Activated naive CD4-positive, alpha-beta T cell treated with anti-CD3 and anti-CD28 coated beads, Interleukin-2, amount 50 U/mL, for 24 hours (primary cell): Measurements from ENCODE around the gene ABCA1.
"Not testable (repeated sequence)": the region's sequence is repeated elsewhere in the genome, so short reads cannot be mapped to it uniquely, and the experiment has no call there.

Experiments used
- H3K27ac Mint-ChIP-seq: one replicate; pipeline ENCODE4 v1.8.0; 2021; ENCODE audit warnings: mild to moderate bottlenecking, mixed read lengths
- H3K27me3 Mint-ChIP-seq: one replicate; pipeline ENCODE4 v1.8.0; 2021; ENCODE audit warnings: mixed read lengths
- H3K36me3 Mint-ChIP-seq: one replicate; pipeline ENCODE4 v1.8.0; 2021; ENCODE audit warnings: mixed read lengths
- H3K4me1 Mint-ChIP-seq: one replicate; pipeline ENCODE4 v1.8.0; 2021; ENCODE audit warnings: mixed read lengths
- H3K4me3 Mint-ChIP-seq: one replicate; pipeline ENCODE4 v1.8.0; 2021; ENCODE audit warnings: mild to moderate bottlenecking, mixed read lengths
- H3K9me3 Mint-ChIP-seq: one replicate; pipeline ENCODE4 v1.8.0; 2021; ENCODE audit warnings: mixed read lengths

The ABCA1 gene

GRCh38 chr9:104960662-104961061, 32.7 kb upstream of the ABCA1 start:
- Mint-ChIP-seq H3K4me1 (peaks cover 34% of the 10 kb centered on the region), H3K9me3 (no peaks in the 10 kb centered on the region), H3K27me3 (no peaks in the 10 kb centered on the region), H3K4me3 (no peak overlapping the region), H3K36me3 (no peaks in the 10 kb centered on the region), H3K27ac (no peak overlapping the region)

- Mint-ChIP-seq H3K9me3 (no peaks in the 10 kb centered on the region), H3K27me3 (no peaks in the 10 kb centered on the region), H3K4me3 (no peak overlapping the region), H3K27ac (no peak overlapping the region), H3K36me3 (no peaks in the 10 kb centered on the region), H3K4me1 (peaks cover 34% of the 10 kb centered on the region)
These were observed 30.8 kb upstream of the ABCA1 start for GRCh38 chr9:104958751-104959150.

- not testable (repeated sequence) for H3K27me3 Mint-ChIP-seq, H3K36me3 Mint-ChIP-seq
These were observed 30.1 kb upstream of the ABCA1 start for GRCh38 chr9:104958006-104958405.

GRCh38 chr9:104951487-104951886, 23.5 kb upstream of the ABCA1 start:
- no peaks in the 10 kb centered on the region for H3K9me3 Mint-ChIP-seq
- H3K36me3 Mint-ChIP-seq: no peaks in the 10 kb centered on the region
- no peaks in the 10 kb centered on the region for H3K4me1 Mint-ChIP-seq
- no peak overlapping the region for H3K4me3 Mint-ChIP-seq
- H3K27ac Mint-ChIP-seq: no peak overlapping the region
- H3K27me3 Mint-ChIP-seq: no peaks in the 10 kb centered on the region

More at GRCh38 chr9:104958006-104958405, 30.1 kb upstream of the ABCA1 start:
- H3K9me3 Mint-ChIP-seq, H3K4me3 Mint-ChIP-seq, H3K27ac Mint-ChIP-seq: not testable (repeated sequence)
- peaks cover 34% of the 10 kb centered on the region for H3K4me1 Mint-ChIP-seq

GRCh38 chr9:104950838-104951237, 22.9 kb upstream of the ABCA1 start:
- Mint-ChIP-seq H3K4me1 (no peaks in the 10 kb centered on the region), H3K4me3 (no peak overlapping the region), H3K36me3 (no peaks in the 10 kb centered on the region), H3K9me3 (no peaks in the 10 kb centered on the region), H3K27me3 (no peaks in the 10 kb centered on the region), H3K27ac (no peak overlapping the region)

- no peaks in the 10 kb centered on the region for H3K27me3 Mint-ChIP-seq
- H3K9me3 Mint-ChIP-seq: no peaks in the 10 kb centered on the region
- H3K36me3 Mint-ChIP-seq: no peaks in the 10 kb centered on the region
- no peaks in the 10 kb centered on the region for H3K4me1 Mint-ChIP-seq
- H3K4me3 Mint-ChIP-seq: no peak overlapping the region
- no peak overlapping the region for H3K27ac Mint-ChIP-seq
These were observed 20.3 kb upstream of the ABCA1 start for GRCh38 chr9:104948277-104948676.

- H3K4me1 Mint-ChIP-seq: no peaks in the 10 kb centered on the region
- no peaks in the 10 kb centered on the region for H3K36me3 Mint-ChIP-seq
- no peak overlapping the region for H3K27ac Mint-ChIP-seq
- H3K9me3 Mint-ChIP-seq: no peaks in the 10 kb centered on the region
- H3K4me3 Mint-ChIP-seq: no peak overlapping the region
- no peaks in the 10 kb centered on the region for H3K27me3 Mint-ChIP-seq
These were observed 16.9 kb upstream of the ABCA1 start for GRCh38 chr9:104944871-104945270.

GRCh38 chr9:104944356-104944755, 16.4 kb upstream of the ABCA1 start:
- Mint-ChIP-seq H3K4me3 (no peak overlapping the region), H3K27me3 (no peaks in the 10 kb centered on the region), H3K27ac (no peak overlapping the region), H3K4me1 (no peaks in the 10 kb centered on the region), H3K36me3 (no peaks in the 10 kb centered on the region), H3K9me3 (no peaks in the 10 kb centered on the region)

- H3K4me1 Mint-ChIP-seq: no peaks in the 10 kb centered on the region
- H3K27me3 Mint-ChIP-seq: no peaks in the 10 kb centered on the region
- no peaks in the 10 kb centered on the region for H3K9me3 Mint-ChIP-seq
- H3K36me3 Mint-ChIP-seq: no peaks in the 10 kb centered on the region
- H3K4me3 Mint-ChIP-seq: no peak overlapping the region
- H3K27ac Mint-ChIP-seq: peak overlapping the region; percentile 20
These were observed 13.6 kb upstream of the ABCA1 start for GRCh38 chr9:104941597-104941996.

GRCh38 chr9:104936291-104936690, 8.3 kb upstream of the ABCA1 start:
- Mint-ChIP-seq H3K27me3 (no peaks in the 10 kb centered on the region), H3K9me3 (no peaks in the 10 kb centered on the region)

GRCh38 chr9:104935501-104935810, 7.5 kb upstream of the ABCA1 start:
- not testable (repeated sequence) for H3K4me3 Mint-ChIP-seq, H3K27me3 Mint-ChIP-seq, H3K36me3 Mint-ChIP-seq, H3K9me3 Mint-ChIP-seq, H3K27ac Mint-ChIP-seq, H3K4me1 Mint-ChIP-seq

More at GRCh38 chr9:104936291-104936690, 8.3 kb upstream of the ABCA1 start:
- Mint-ChIP-seq H3K27ac (no peak overlapping the region), H3K4me3 (no peak overlapping the region), H3K4me1 (peaks cover 5% of the 10 kb centered on the region), H3K36me3 (no peaks in the 10 kb centered on the region)

GRCh38 chr9:104934691-104935500, 6.9 kb upstream of the ABCA1 start:
- Mint-ChIP-seq H3K4me3 (no peak overlapping the region), H3K36me3 (no peaks in the 10 kb centered on the region), H3K27ac (no peak overlapping the region), H3K27me3 (no peaks in the 10 kb centered on the region), H3K4me1 (peaks cover 5% of the 10 kb centered on the region), H3K9me3 (no peaks in the 10 kb centered on the region)

- H3K9me3 Mint-ChIP-seq, H3K4me3 Mint-ChIP-seq, H3K27ac Mint-ChIP-seq, H3K27me3 Mint-ChIP-seq, H3K36me3 Mint-ChIP-seq: not testable (repeated sequence)
- H3K4me1 Mint-ChIP-seq: peaks cover 13% of the 10 kb centered on the region
These were observed 5.1 kb upstream of the ABCA1 start for GRCh38 chr9:104933091-104933490.

GRCh38 chr9:104931256-104931655, 3.3 kb upstream of the ABCA1 start:
- Mint-ChIP-seq H3K9me3 (no peaks in the 10 kb centered on the region), H3K36me3 (no peaks in the 10 kb centered on the region), H3K27ac (no peak overlapping the region), H3K4me1 (peaks cover 13% of the 10 kb centered on the region), H3K4me3 (no peak overlapping the region), H3K27me3 (no peaks in the 10 kb centered on the region)

GRCh38 chr9:104927216-104927911, 591 bp downstream of the ABCA1 start:
- Mint-ChIP-seq H3K27me3 (no peaks in the 10 kb centered on the region), H3K27ac (no peak overlapping the region), H3K9me3 (no peaks in the 10 kb centered on the region), H3K4me1 (peaks cover 30% of the 10 kb centered on the region), H3K36me3 (no peaks in the 10 kb centered on the region), H3K4me3 (peak overlapping the region; percentile 93)

GRCh38 chr9:104923740-104924139, 4.2 kb downstream of the ABCA1 start:
- Mint-ChIP-seq H3K36me3 (no peaks in the 10 kb centered on the region), H3K27me3 (no peaks in the 10 kb centered on the region), H3K4me3 (no peak overlapping the region), H3K27ac (no peak overlapping the region), H3K4me1 (peaks cover 41% of the 10 kb centered on the region), H3K9me3 (no peaks in the 10 kb centered on the region)
